GM12878 (cell line): ENCODE results near the gene ADAMTSL4. TPM values are rescaled to one million over a fixed set of nuclear protein-coding genes. Genes with fewer than 3 reads are reported as not detected.

Experiments used
- ATAC-seq: fragments of 200-7000 bp; cut with Tn5 transposase; 3 replicates; pipeline ENCODE4 v1.9.1; 2020; ENCODE audit warnings: mild to moderate bottlenecking, moderate library complexity
- BruUV-seq: library from RNA; stranded (reverse); fragments of 400-500 nt; replicated peaks from 2 replicates; lab custom pipeline; 2021; lab: Mats Ljungman, UMichigan
- CTCF ChIA-PET: fragments of 300-600 bp; sonication (Branson Sonifier 250); formaldehyde crosslinking; extraction: SDS; loops from one replicate; lab custom pipeline; 2021; ENCODE audit warnings: inconsistent platforms; lab: Yijun Ruan, JAX
- POLR2A ChIA-PET: fragments of 350-600 bp; formaldehyde crosslinking; extraction: SDS; loops from one replicate; lab custom pipeline; 2021; ENCODE audit warnings: inconsistent platforms; lab: Charles Lee
- RAD21 ChIA-PET: fragments of 300-600 bp; sonication (Branson Sonifier 250); formaldehyde crosslinking; loops from one replicate; lab custom pipeline; 2023; ENCODE audit warnings: antibody characterized with exemption; ENCODE audit not compliant: unreplicated experiment; lab: Charles Lee
- SMC1A ChIA-PET: fragments of 300-600 bp; sonication (Branson Sonifier 250); formaldehyde crosslinking; loops from one replicate; lab custom pipeline; 2023; ENCODE audit not compliant: unreplicated experiment, uncharacterized antibody; lab: Charles Lee
- DNase-seq: peaks from one replicate; pipeline ENCODE4 v3.0.0-alpha.2; 2011; ENCODE audit warnings: low read depth, low spot score
- FAIRE-seq: peaks from 3 replicates; lab custom pipeline; 2011; peaks lifted over from hg19 to GRCh38; lab: Jason Lieb, UNC
- H2AFZ ChIP-seq: 2 replicates; pipeline ENCODE4 v1.6.0; 2011; ENCODE audit warnings: low read depth, low read length, control low read depth; ENCODE audit not compliant: control insufficient read depth
- H3K27ac ChIP-seq: 2 replicates; pipeline ENCODE4 v1.5.1; 2011; ENCODE audit warnings: control low read depth; ENCODE audit not compliant: control insufficient read depth, insufficient read depth
- H3K27me3 ChIP-seq, 2 experiments: replicated peaks in 1 of 2; 2 replicates each; pipeline versions ENCODE4 v1.6.0 to v1.6.1; 2011; ENCODE audit warnings: low read length in 1 of 2; ENCODE audit not compliant: control insufficient read depth in 2 of 2, insufficient read depth in 2 of 2
- H3K36me3 ChIP-seq, 2 experiments: 2 replicates each; pipeline ENCODE4 v1.5.1; 2011; ENCODE audit warnings: low read length in 1 of 2; ENCODE audit not compliant: control insufficient read depth in 2 of 2, insufficient read depth in 2 of 2
- H3K4me1 ChIP-seq: 2 replicates; pipeline ENCODE4 v1.6.1; 2011; ENCODE audit warnings: mild to moderate bottlenecking, low read length, moderate library complexity, mixed read lengths; ENCODE audit not compliant: control insufficient read depth, insufficient read depth
- H3K4me2 ChIP-seq: 2 replicates; pipeline ENCODE4 v1.6.0; 2011; ENCODE audit warnings: control low read depth; ENCODE audit not compliant: control insufficient read depth, insufficient read depth
- H3K4me3 ChIP-seq: fragments of 200-600 bp; sonication (generic); 2 replicates; pipeline ENCODE4 v1.5.1; 2016
- H3K79me2 ChIP-seq: 2 replicates; pipeline ENCODE4 v1.6.0; 2011; ENCODE audit warnings: low read length; ENCODE audit not compliant: control insufficient read depth, insufficient read depth
- H3K9ac ChIP-seq: 2 replicates; pipeline ENCODE4 v1.8.0; 2011; ENCODE audit warnings: low read length, control low read depth, mixed read lengths; ENCODE audit not compliant: control insufficient read depth, insufficient read depth
- H3K9me3 ChIP-seq: replicated peaks from 3 replicates; pipeline ENCODE4 v1.5.1; 2011; ENCODE audit warnings: mild to moderate bottlenecking, low read length; ENCODE audit not compliant: control insufficient read depth, insufficient read depth
- H4K20me1 ChIP-seq: 2 replicates; pipeline ENCODE4 v1.6.0; 2011; ENCODE audit not compliant: control insufficient read depth, insufficient read depth
- FOS ChIP-seq: IDR thresholded peaks from 3 replicates; pipeline ENCODE4 v1.6.1; 2011; ENCODE audit warnings: borderline replicate concordance; ENCODE audit not compliant: insufficient read length; ENCODE audit errors: extremely low read depth
- POLR2A ChIP-seq: IDR thresholded peaks from 2 replicates; pipeline ENCODE4 v1.6.1; 2011; ENCODE audit warnings: low read depth, mild to moderate bottlenecking, low read length
- WGBS: methylation state at CpG from one replicate; pipeline ENCODE4 v1.1.6; 2016; ENCODE audit warnings: low lambda C conversion rate; ENCODE audit not compliant: insufficient replicate concordance, insufficient coverage; ENCODE audit errors: missing lambda C conversion rate; 5-methylcytosine and 5-hydroxymethylcytosine counted together
- in situ Hi-C: fragments of 300-500 bp; cut with MboI; formaldehyde crosslinking; loops from 9 replicates; pipeline ENCODE4 v1.14.3; 2018; ENCODE audit warnings: mixed read lengths
- intact Hi-C: fragments of 100-400 bp; cut with micrococcal nuclease; formaldehyde crosslinking; loops from one replicate; pipeline ENCODE4 v1.14.2; 2022; ENCODE audit not compliant: unreplicated experiment
- polyA plus RNA-seq, 11 experiments: library from polyadenylated mRNA; depleted of rRNA in 4 of 11; unstranded in 6 of 11; stranded (reverse) in 5 of 11; fragments of >200 nt; fragmentation: Nextera tagmentation in 4 of 11; fragmentation: Illumina TruSeq in 1 of 11; extraction: Ambion mirVana in 4 of 11; extraction: Trizol in 1 of 11; gene quantifications; 1 replicate in 1 of 11; 2 replicates in 10 of 11; pipeline versions ENCODE4 v1.2.1 to v1.2.3, GENCODE V29; 2011 to 2016; ENCODE audit warnings: inconsistent platforms in 2 of 11, missing spikeins in 2 of 11, low read depth in 1 of 11
- total RNA-seq, 4 experiments: library from RNA; depleted of rRNA in 3 of 4; stranded (reverse); fragments of >200 nt in 3 of 4; fragmentation: Illumina TruSeq in 1 of 4; extraction: Trizol in 1 of 4; gene quantifications; 2 replicates each; pipeline versions ENCODE4 v1.2.1 to v1.2.3, GENCODE V29; 2013 to 2021
- TF ChIP-seq, protein P1 (sequence below): IDR thresholded peaks from 2 replicates; pipeline ENCODE4 v1.6.1; 2012; ENCODE audit warnings: mild to moderate bottlenecking, low read depth, low read length

ADAMTSL4 gene
- total and polyA plus RNA-seq, 10 of the 15 experiments (the other 5 are each of a cell fraction or from before 2014, with no cell fraction given) = 0.04 to 0.15 (median 0.05) TPM; not detected in 5

DNA sequence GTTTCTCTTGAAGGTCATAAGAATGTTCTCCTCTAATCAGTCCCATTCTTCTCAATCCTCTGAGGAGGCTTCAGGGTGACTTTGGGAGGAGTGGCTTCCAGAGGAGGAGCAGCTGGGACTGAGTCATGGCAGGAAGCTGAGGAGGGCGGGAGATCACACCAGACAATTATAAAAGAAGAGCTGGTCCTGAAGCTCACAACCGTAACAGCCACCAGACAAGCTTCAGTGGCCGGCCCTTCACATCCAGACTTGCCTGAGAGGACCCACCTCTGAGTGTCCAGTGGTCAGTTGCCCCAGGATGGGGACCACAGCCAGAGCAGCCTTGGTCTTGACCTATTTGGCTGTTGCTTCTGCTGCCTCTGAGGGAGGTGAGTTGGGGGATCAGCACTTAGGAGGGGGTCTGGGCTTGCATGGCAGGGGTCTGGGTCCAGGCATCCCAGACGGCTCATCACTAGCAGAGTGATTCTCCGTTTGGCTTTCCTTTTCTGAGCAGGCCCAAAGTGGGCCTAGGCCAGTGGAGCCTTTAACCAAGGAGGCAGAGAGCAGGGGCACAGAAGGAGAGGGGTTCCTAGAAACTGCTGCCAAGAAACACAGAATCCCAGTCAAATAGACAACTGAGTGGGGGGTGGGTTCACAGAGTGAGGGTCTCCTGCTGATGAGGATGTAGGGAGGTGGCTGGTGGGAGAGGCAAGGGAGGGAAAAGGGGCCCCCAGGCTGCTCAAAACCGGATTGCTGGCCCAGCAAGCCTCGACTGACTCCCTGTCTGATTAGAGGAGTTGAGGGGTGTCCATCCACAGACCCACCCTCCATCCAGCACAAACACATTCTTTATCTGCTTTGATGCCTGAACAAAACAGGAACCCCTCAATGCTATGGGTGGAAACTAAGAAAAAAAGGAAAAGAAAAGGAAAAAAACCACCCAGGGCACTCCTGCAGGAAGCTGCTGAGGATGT is 41.0 kb upstream of the ADAMTSL4 start, which contains the start of gene ECM1:
Gene ECM1 (plus strand): TSS at position 198 of the 953 bp plus-strand sequence. CDS start 101 bp downstream, at position 299.
- CTCF ChIA-PET = no interaction called here
- H3K9me3 ChIP-seq = no peaks in the 10 kb centered on the region
- POLR2A ChIA-PET = no interaction called here
- no peak within 1 kb of the TSS for H3K4me3 ChIP-seq
- no peak within 1 kb of the TSS for H3K9ac ChIP-seq
- RAD21 ChIA-PET = no interaction called here
- H4K20me1 ChIP-seq = no peaks in the 10 kb centered on the region
- DNase-seq = no peak
- no peaks in the 10 kb centered on the region for H3K27me3 ChIP-seq
- H3K79me2 ChIP-seq = no peaks in the 10 kb centered on the region
- BruUV-seq = no TSS peak
- no peak within 1 kb of the TSS for H3K27ac ChIP-seq
- intact Hi-C loops (no loop called here), in situ Hi-C loops (no loop called here)
- 0 out of 2 replicates have a peak, but pooled peaks have one; percentile 22 for TF ChIP-seq POLR2A
- TF ChIP-seq, protein P1, sequence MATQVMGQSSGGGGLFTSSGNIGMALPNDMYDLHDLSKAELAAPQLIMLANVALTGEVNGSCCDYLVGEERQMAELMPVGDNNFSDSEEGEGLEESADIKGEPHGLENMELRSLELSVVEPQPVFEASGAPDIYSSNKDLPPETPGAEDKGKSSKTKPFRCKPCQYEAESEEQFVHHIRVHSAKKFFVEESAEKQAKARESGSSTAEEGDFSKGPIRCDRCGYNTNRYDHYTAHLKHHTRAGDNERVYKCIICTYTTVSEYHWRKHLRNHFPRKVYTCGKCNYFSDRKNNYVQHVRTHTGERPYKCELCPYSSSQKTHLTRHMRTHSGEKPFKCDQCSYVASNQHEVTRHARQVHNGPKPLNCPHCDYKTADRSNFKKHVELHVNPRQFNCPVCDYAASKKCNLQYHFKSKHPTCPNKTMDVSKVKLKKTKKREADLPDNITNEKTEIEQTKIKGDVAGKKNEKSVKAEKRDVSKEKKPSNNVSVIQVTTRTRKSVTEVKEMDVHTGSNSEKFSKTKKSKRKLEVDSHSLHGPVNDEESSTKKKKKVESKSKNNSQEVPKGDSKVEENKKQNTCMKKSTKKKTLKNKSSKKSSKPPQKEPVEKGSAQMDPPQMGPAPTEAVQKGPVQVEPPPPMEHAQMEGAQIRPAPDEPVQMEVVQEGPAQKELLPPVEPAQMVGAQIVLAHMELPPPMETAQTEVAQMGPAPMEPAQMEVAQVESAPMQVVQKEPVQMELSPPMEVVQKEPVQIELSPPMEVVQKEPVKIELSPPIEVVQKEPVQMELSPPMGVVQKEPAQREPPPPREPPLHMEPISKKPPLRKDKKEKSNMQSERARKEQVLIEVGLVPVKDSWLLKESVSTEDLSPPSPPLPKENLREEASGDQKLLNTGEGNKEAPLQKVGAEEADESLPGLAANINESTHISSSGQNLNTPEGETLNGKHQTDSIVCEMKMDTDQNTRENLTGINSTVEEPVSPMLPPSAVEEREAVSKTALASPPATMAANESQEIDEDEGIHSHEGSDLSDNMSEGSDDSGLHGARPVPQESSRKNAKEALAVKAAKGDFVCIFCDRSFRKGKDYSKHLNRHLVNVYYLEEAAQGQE = no peak
- TF ChIP-seq FOS = no peak
- H3K4me2 ChIP-seq = no peak within 1 kb of the TSS
- 68% methylated on average over 7 of the region's 7 CpGs for WGBS
- H3K4me1 ChIP-seq = peaks cover 6% of the 10 kb centered on the region
- SMC1A ChIA-PET = interaction anchor here (1.2 kb wide), 1 partner anchor 8 kb away, joined by 3 read pairs; no protein-coding TSS in a partner anchor
- no peak for ATAC-seq
- H3K36me3 ChIP-seq = peaks cover 6 to 9% of the 10 kb centered on the region in 2 experiments
- no peak within 1 kb of the TSS for H2AFZ ChIP-seq
- FAIRE-seq = no peak
